ENCODE results near the gene ERVW-1.

DNA sequence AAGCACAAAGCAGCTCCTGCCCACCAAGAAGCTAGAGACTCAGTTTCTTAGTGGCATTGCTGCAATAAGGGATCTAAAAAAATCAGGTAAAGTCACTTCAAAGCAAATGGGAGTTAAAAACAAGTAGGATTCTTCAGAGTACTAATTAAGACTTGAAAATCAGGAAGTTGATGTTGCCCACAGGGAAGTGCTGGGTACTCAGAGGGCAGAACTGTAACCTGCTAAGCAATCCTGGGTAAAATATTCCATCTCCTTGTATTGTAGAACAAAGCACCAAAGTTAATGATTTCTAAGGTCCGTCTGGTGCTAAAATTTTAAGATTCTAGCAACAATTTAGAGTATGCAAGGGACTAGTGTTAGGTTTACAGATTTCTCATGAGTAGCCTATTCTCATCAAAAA is 42.3 kb upstream of the ERVW-1 start:
- TF ChIP-seq, protein P1, sequence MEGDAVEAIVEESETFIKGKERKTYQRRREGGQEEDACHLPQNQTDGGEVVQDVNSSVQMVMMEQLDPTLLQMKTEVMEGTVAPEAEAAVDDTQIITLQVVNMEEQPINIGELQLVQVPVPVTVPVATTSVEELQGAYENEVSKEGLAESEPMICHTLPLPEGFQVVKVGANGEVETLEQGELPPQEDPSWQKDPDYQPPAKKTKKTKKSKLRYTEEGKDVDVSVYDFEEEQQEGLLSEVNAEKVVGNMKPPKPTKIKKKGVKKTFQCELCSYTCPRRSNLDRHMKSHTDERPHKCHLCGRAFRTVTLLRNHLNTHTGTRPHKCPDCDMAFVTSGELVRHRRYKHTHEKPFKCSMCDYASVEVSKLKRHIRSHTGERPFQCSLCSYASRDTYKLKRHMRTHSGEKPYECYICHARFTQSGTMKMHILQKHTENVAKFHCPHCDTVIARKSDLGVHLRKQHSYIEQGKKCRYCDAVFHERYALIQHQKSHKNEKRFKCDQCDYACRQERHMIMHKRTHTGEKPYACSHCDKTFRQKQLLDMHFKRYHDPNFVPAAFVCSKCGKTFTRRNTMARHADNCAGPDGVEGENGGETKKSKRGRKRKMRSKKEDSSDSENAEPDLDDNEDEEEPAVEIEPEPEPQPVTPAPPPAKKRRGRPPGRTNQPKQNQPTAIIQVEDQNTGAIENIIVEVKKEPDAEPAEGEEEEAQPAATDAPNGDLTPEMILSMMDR (IDR thresholded peaks at IDR 0.05; ENCODE audit: low read length), result no peak
- no peak for TF ChIP-seq EZH2 (optimal IDR thresholded peaks at IDR 0.05; ENCODE audit: low read depth, low read length)
